GM12878 (cell line): ENCODE results near the gene SEL1L3.

Experiments used
- CTCF ChIP-seq, 3 experiments: IDR thresholded peaks in 2 of 3; conservative IDR thresholded peaks in 1 of 3; 2 replicates each; pipeline ENCODE4 v1.5.1; 2011; ENCODE audit warnings: low read depth in 3 of 3, low read length in 3 of 3, mild to moderate bottlenecking in 3 of 3, control low read depth in 2 of 3, moderate library complexity in 2 of 3, inconsistent platforms in 1 of 3, mixed read lengths in 1 of 3; ENCODE audit not compliant: control insufficient read depth in 2 of 3, insufficient read depth in 1 of 3; ENCODE audit errors: extremely low read depth in 1 of 3
- EP300 ChIP-seq, 2 experiments: fragments of 150-350 bp in 1 of 2; IDR thresholded peaks; 2 replicates each; pipeline ENCODE4 v1.6.1; 2011 to 2012; ENCODE audit warnings: low read depth in 2 of 2, low read length in 2 of 2, borderline replicate concordance in 1 of 2, improper control_type of control experiment in 1 of 2, inconsistent platforms in 1 of 2; ENCODE audit not compliant: control insufficient read depth in 1 of 2
- ESRRA ChIP-seq: IDR thresholded peaks from 2 replicates; pipeline ENCODE4 v1.6.1; 2012; ENCODE audit warnings: mild to moderate bottlenecking, low read length, improper control_type of control experiment
- EZH2 ChIP-seq: IDR thresholded peaks from 2 replicates; pipeline ENCODE4 v1.6.1; 2012; ENCODE audit warnings: low read depth, mild to moderate bottlenecking, control low read depth, inconsistent platforms, low read length, borderline replicate concordance; ENCODE audit not compliant: control insufficient read depth
- HCFC1 ChIP-seq: fragments of 150-350 bp; IDR thresholded peaks from 2 replicates; pipeline ENCODE4 v1.6.1; 2014; ENCODE audit warnings: low read length
- IRF3 ChIP-seq: fragments of 450-650 bp; IDR thresholded peaks from 2 replicates; pipeline ENCODE4 v1.6.1; 2014; ENCODE audit warnings: mild to moderate bottlenecking
- MAX ChIP-seq: IDR thresholded peaks from 2 replicates; pipeline ENCODE4 v1.6.1; 2012; ENCODE audit warnings: low read depth, low read length, improper control_type of control experiment

- TF ChIP-seq MAX (no peak), IRF3 (no peak), CTCF (IDR thresholded peaks at IDR 0.05 in 2 of 3, conservative IDR thresholded peaks at IDR 0.05 in 1 of 3; ENCODE audit: control insufficient read depth in 2 of 3, extremely low read depth in 1 of 3, insufficient read depth in 1 of 3, low read depth in 3 of 3, low read length in 3 of 3) (no peak), EZH2 (no peak), HCFC1 (no peak), ESRRA (no peak), EP300 (IDR thresholded peaks at IDR 0.05; ENCODE audit: borderline replicate concordance in 1 of 2, control insufficient read depth in 1 of 2, low read depth in 2 of 2, low read length in 2 of 2) (no peak)
These were observed 106.3 kb downstream of the SEL1L3 start for GRCh38 chr4:25756503-25756902.
